GM10248 (cell line): ENCODE measurements around the gene IRF2.

Experiments
- CTCF ChIA-PET: fragments of 300-600 bp; sonication (Branson Sonifier 250); formaldehyde crosslinking; extraction: SDS; loops from one replicate; lab custom pipeline; 2021; ENCODE audit warnings: antibody characterized with exemption; lab: Yijun Ruan, JAX
- POLR2A ChIA-PET: fragments of 350-650 bp; sonication (Branson Sonifier 250); formaldehyde crosslinking; extraction: SDS; loops from one replicate; lab custom pipeline; 2020; ENCODE audit warnings: antibody characterized with exemption; lab: Yijun Ruan, JAX
- DNase-seq: peaks from one replicate; pipeline ENCODE4 v3.0.0; 2012; ENCODE audit errors: extremely low spot score
- CTCF ChIP-seq: IDR thresholded peaks from 2 replicates; pipeline ENCODE4 v1.5.1; 2012; ENCODE audit warnings: mild to moderate bottlenecking, low read depth; ENCODE audit errors: extremely low read depth, missing control alignments, control extremely low read depth

Gene IRF2

GRCh38 chr4:184369871-184370270, 104.5 kb downstream of the IRF2 start:
- no peak for TF ChIP-seq CTCF
- CTCF ChIA-PET = interaction anchor here (1.1 to 3.0 kb wide), 5 partner anchors 8 to 118 kb away, joined by 3 to 9 read pairs (median 5); no protein-coding TSS in a partner anchor
- POLR2A ChIA-PET = no interaction called here
- no peak for DNase-seq

DNA sequence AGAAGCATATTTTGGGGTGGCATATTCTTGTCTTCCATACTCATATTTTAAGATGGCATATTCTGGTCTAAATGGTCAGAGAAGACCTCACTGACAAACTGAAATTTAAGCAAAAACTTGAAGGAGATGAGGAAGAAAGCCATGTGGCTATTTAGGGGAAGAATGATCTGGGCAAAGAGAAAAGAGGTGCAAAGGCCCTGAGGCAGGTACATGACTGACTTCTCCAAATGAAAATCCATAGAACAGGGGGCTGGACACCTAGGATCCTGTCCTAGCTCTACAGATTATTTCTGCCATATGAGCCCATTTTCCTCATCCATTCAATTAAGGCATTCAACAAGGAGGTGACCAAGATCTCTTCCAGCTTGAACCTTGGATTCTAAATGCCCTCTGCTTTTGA, 105.6 kb downstream of the IRF2 start:
- POLR2A ChIA-PET = no interaction called here
- CTCF ChIA-PET = interaction anchor here (1.0 to 3.0 kb wide), 3 partner anchors 11 to 105 kb away, joined by 4 to 9 read pairs (median 6); no protein-coding TSS in a partner anchor

DNA sequence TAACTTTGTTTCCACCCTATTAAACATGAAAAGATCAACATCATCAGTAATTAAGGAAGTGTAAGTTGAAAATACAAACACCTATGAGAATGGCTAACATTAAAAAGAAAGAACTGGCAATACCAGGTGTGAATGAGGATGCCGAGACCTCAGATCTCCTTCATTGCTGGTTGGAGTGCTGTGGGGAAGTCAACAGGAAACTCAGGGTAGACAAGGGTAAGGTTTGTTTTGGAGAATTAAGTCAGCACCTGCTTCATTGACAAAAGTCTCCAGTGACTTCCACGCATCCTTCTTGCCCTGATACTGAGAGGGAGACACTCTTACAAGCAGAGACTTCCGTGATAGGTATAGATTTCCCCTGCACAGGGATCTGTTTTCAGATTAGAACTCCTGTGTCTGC, 106.1 kb downstream of the IRF2 start:
- no peak for DNase-seq
- ChIA-PET POLR2A (no interaction called here), CTCF (interaction anchor here (1.0 to 3.0 kb wide), 3 partner anchors 11 to 104 kb away, joined by 4 to 9 read pairs (median 6); no protein-coding TSS in a partner anchor)
- TF ChIP-seq CTCF = no peak

More for the DNA sequence above, 105.6 kb downstream of the IRF2 start:
- TF ChIP-seq CTCF = no peak
- no peak for DNase-seq

DNA sequence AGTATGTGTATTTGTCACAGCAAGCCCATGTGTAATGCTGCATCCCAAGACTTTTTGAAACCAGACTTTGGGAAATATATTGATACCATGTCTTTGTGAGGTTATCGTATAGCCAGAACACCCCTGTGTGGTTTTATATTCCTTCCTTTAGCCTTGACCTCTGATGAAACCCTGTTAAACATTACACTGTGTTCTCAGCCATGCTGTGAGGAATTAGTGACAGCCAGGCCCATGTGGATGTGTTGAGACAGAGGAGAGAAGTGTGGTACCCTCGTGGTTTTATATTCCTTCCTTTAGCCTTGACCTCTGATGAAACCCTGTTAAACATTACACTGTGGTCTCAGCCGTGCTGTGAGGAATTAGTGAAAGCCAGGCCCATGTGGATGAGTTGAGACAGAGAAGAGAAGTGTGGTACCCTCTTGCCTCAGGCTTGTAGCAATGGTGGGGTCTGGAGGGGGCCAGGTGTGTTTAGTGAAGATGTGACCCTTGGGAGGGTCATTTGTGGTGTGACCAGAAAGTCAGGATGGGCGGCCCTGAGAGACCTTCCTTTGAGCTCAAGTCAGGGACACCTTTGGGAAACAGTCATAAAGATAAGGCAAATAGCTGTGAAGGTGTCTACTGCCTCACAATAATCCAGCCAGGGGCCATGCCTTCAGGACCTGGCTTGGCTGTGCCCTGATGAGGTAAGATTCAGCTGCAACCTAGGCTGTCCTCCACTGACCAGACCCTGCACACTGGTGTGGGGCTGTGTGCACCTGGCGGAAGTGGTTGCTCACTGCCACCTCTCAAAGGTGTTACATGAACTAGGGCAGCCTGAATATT, 110.0 kb downstream of the IRF2 start:
- DNase-seq = no peak
- ChIA-PET CTCF (interaction anchor here (0.7 to 1.3 kb wide), 3 partner anchors 9 to 26 kb away, joined by 3 read pairs; no protein-coding TSS in a partner anchor), POLR2A (no interaction called here)
- no peak for TF ChIP-seq CTCF

DNA sequence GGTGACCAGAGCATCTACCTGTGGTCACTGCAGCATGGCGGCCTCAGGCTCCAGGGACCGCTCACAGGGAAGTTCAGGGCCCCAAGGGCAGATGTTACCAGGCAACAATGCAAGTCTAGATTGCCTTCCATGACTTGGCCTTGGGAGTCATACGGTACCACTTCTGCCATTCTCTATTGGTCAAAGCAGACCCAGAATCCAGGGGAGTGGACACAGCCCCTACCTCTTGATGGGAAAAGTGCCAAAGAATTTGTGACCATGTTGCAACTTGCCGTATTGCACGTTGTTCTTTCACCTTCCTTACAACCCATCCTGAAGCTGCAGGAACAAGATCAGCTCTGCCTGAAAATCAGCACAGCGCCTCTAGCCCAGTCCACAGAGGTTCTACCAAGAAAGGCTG, 111.1 kb downstream of the IRF2 start:
- CTCF ChIA-PET = interaction anchor here (1.3 to 2.2 kb wide), 3 partner anchors 11 to 35 kb away, joined by 3 to 4 read pairs (median 3); no protein-coding TSS in a partner anchor

More for the DNA sequence above, 111.1 kb downstream of the IRF2 start:
- POLR2A ChIA-PET = no interaction called here
- TF ChIP-seq CTCF = no peak
- no peak for DNase-seq
